Hematopoietic multipotent progenitor cell treated with erythropoietin and hydrocortisone succinate and interleukin-3 and kit ligand, for 15 days (in vitro differentiated cells): ENCODE results near the gene ZNF469.

ENCODE experiments used
- DNase-seq: peaks from one replicate; pipeline ENCODE4 v3.0.0-alpha.2; 2015; ENCODE audit warnings: low spot score

The ZNF469 gene

GRCh38 chr16:88346680-88347505 is 35.9 kb upstream of the ZNF469 start:
- DNase-seq: no peak

GRCh38 chr16:88347656-88348376 is 34.9 kb upstream of the ZNF469 start:
- DNase-seq: no peak

- DNase-seq: no peak
Observed at GRCh38 chr16:88348377-88349152, 34.2 kb upstream of the ZNF469 start.

- DNase-seq: no peak
Observed at GRCh38 chr16:88349153-88349902, 33.4 kb upstream of the ZNF469 start.

GRCh38 chr16:88349903-88350900 is 32.6 kb upstream of the ZNF469 start:
- no peak for DNase-seq

GRCh38 chr16:88350922-88351321 is 31.8 kb upstream of the ZNF469 start:
- no peak for DNase-seq

- DNase-seq: no peak
Observed at GRCh38 chr16:88351491-88352101, 31.2 kb upstream of the ZNF469 start.

GRCh38 chr16:88352261-88353200 is 30.2 kb upstream of the ZNF469 start:
- DNase-seq: no peak

- no peak for DNase-seq
Observed at GRCh38 chr16:88353232-88353631, 29.5 kb upstream of the ZNF469 start.

- no peak for DNase-seq
Observed at GRCh38 chr16:88353691-88354090, 29.1 kb upstream of the ZNF469 start.

- DNase-seq: no peak
Observed at GRCh38 chr16:88354229-88355092, 28.3 kb upstream of the ZNF469 start.

- DNase-seq: no peak
Observed at GRCh38 chr16:88355093-88355388, 27.7 kb upstream of the ZNF469 start.

- no peak for DNase-seq
Observed at GRCh38 chr16:88355389-88356123, 27.2 kb upstream of the ZNF469 start.

- no peak for DNase-seq
Observed at GRCh38 chr16:88356124-88356726, 26.5 kb upstream of the ZNF469 start.

- DNase-seq: no peak
Observed at GRCh38 chr16:88356727-88357199, 26.0 kb upstream of the ZNF469 start.

- DNase-seq: no peak
Observed at GRCh38 chr16:88357317-88358022, 25.3 kb upstream of the ZNF469 start.
